Esophagus muscularis mucosa (tissue), 3 donors: ENCODE measurements around the gene NBPF1.
"Not testable (repeated sequence)": the region's sequence is repeated elsewhere in the genome, so short reads cannot be mapped to it uniquely, and the experiment has no call there.

Source experiments
- EP300 ChIP-seq: sonication (generic); formaldehyde crosslinking; IDR thresholded peaks from one replicate; pipeline ENCODE4 v1.6.1; 2017; ENCODE audit warnings: antibody characterized with exemption
- POLR2AphosphoS5 ChIP-seq, 2 donors: sonication (generic); formaldehyde crosslinking; IDR thresholded peaks; one replicate each; pipeline ENCODE4 v1.6.1; 2017; ENCODE audit warnings: antibody characterized with exemption in 2 of 2

DNA sequence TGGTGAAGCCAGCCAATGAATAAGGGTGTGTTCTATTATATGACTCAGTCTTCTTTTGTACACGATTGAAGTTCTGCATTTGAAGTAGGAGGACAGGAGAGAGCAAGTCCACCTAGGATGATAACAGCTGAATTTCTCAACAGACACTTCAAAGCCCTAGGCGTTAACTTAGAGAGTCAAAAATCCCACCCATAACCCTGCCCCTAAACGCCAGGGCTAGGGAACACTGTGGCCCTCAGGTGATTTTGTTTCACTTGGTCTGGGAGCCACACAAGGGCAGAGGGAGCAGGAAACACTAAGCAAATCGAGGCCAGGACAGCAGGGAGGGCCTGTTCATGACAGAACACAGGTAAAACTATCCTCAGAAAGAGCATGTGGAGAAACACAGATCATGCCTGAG is 52.3 kb downstream of the NBPF1 start:
- TF ChIP-seq EP300; POLR2AphosphoS5 (IDR thresholded peaks at IDR 0.05): not testable (repeated sequence)
